ENCODE data around the gene GTF2A2.

The GTF2A2 gene

GRCh38 chr15:59605994-59606393 is 51.3 kb downstream of the GTF2A2 start:
- no peak for DNase-seq (ENCODE audit: low spot score)

GRCh38 chr15:59598461-59598860 is 58.9 kb downstream of the GTF2A2 start:
- no peak for DNase-seq (ENCODE audit: low spot score)

DNA sequence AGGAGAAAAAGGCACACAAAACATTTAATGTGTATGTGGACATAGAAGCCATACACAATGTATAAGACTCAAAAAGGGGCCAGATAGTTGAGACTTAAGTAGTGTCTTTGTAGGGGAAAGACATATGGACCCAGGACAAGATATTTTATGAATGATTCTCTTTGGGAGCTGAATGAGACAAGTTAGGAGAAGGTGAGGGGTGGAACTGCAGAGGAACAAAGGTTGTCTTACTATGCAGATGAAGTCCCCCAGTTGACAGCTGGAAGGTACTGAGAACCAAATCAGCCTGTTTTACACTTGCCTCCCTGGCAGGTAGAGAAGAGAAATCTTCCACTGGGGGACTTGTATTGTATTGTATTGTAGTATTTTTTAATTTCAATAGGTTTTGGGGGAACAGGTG is 60.7 kb downstream of the GTF2A2 start:
- DNase-seq (ENCODE audit: low spot score): no peak

GRCh38 chr15:59595434-59595915 is 61.8 kb downstream of the GTF2A2 start:
- DNase-seq (ENCODE audit: low spot score): no peak

GRCh38 chr15:59594991-59595390 is 62.3 kb downstream of the GTF2A2 start:
- no peak for DNase-seq (ENCODE audit: low spot score)

- no peak for DNase-seq (ENCODE audit: low spot score)
These were observed 62.8 kb downstream of the GTF2A2 start for GRCh38 chr15:59594493-59594942.

DNA sequence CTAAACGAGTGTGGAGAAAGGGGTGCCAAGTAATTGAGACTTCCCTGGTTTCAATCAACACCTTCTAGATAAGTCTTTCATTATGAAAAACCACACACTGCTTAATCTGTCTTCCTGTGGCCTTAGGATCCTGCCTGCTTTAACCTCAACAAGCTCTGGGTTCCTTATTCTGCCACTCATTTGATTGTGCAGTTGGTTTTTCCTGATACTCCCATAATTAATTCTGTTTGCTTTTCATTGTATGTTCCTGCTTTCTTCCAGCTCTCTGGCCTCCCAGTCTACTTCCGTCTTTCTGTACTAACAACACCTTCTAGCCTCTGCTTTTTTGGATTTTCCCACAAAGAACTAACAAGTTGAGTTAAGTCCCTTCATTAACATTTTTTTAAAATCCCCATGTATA is 66.0 kb downstream of the GTF2A2 start:
- DNase-seq (ENCODE audit: low spot score): no peak

GRCh38 chr15:59590027-59590426 is 67.3 kb downstream of the GTF2A2 start:
- no peak for DNase-seq (ENCODE audit: low spot score)
